Stimulated activated CD4-positive, alpha-beta T cell treated with anti-CD3 and anti-CD28 coated beads, Interleukin-1b, Interleukin-23, amount 100 ng/mL, for 1 hour (primary cell): ENCODE data around the gene MPP1.

ENCODE experiments used
- DNase-seq, 2 donors: peaks; one replicate each; pipeline ENCODE4 v3.0.0-alpha.2; 2020; ENCODE audit warnings: low read depth in 2 of 2

Gene MPP1

DNA sequence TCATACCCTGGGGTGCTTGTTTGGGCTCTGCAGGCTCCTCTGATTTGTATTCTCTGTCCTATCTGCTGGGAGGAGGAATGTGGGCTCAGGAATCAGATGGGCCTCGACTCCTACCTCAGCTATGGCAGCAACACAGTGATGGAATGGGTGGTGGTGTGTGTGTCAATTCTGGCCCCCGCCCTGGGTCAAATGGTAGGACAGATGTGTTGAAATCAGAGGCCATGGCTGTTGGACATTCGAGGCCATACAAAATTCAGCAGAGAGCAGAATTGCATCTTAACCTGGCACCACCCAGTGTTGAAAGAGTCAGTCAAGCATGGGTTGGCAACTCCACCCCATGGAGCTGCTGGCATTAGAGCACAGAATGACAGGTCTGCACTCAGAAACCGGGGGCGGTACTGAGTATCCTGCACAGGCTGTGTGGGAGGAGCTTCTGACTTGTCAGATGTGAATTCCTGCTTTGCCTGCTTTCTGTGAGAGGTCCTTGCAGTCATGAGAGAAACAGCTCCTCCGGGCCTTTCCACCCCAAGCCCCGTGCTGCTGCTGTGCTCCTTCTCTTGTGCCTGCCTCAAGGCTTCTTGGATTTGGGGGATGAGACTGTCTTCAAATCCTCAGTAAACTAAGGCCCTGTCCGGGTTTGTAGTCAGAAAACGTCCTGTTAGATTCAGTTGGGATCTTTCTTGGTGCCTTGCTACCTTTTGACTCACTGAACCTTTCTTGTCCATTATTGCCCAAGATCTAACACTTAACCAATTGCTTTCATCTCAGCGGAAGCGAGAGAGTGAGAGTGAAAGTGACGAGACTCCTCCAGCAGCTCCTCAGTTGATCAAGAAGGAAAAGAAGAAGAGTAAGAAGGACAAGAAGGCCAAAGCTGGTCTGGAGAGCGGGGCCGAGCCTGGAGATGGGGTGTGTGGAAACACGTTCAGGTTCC lies 29.6 kb downstream of the MPP1 start:
- no peak for DNase-seq

DNA sequence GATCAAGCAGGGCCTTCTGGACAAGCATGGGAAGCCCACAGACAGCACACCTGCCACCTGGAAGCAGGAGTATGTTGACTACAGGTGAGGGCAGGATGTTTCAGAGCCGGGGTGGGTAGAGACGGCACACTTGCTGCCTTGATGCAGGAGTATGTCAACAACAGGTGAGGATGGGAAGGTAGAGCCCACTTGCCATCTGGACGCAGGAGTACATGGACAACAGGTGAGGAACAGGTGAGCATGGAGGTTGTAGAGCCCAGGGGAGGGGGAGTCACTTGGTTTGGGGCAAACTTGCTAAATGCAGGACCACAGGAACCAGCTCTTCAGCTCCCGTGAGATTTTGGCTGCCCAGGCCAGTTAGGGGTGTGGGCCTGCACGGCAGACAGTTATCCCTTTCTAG lies 30.7 kb downstream of the MPP1 start:
- DNase-seq: no peak

DNA sequence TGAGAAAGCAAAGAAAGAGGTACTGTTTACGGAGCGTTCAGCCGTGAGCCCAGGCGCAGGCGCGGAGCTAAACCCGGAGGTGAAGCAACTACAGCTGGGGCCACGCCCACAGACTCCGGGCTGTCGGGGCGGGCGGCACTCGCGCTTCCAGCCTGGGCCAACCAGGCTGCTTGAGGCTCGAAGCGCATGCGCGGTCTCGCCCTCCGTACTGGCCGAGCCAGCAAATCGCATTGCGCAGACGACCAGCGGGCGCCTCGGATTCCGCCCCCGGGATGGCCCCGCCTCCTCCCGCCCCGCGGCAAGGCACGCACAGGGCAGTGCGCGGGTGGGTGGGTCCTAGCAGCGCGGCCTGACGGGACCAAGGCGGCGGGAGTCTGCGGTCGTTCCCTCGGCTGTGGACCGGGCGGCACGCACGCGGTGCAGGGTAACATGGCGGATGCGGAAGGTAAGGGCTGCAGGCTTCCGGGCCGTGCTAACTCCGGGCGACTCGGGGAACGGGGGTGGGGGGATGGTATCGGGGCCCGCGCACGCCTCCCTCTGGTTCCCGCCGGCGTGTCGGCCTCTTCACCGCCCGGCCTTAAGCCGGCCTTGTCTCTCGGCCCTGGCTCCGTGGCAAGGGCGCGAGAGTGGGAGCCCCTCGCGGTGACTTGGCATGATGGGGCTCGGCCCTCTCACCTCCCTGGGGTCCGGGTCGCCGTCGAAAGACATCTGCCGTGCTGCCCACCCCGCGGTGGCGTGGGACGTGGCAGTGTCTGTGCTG lies 42.6 kb downstream of the MPP1 start, which contains the start of gene DKC1:
DKC1 (plus strand) TSS at position 328 of the 760 bp plus-strand sequence; CDS start at position 430, 102 bp downstream.
- DNase-seq: peak; percentile 85 to 87

GRCh38 chrX:154761977-154762536 lies 43.2 kb downstream of the MPP1 start:
- DNase-seq: no peak

DNA sequence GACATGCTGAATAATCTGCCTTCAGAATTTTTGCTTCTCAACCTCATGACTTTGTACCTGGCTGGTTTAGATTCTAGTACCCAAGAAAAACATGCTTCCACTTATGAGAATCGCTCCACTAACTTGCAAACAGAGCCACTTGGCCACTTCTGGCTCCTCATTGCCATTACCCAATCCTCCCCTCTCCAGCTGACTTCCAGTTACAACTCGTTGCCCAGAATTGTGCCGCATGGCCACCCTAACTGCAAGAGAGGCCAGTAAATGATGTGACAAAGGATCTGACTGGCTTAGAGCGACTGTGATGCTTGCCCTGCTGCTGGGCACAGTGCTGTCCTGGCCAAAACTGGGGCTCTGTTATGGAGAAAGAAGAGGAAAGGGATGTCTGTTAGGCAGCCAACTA lies 46.6 kb downstream of the MPP1 start:
- DNase-seq: no peak

DNA sequence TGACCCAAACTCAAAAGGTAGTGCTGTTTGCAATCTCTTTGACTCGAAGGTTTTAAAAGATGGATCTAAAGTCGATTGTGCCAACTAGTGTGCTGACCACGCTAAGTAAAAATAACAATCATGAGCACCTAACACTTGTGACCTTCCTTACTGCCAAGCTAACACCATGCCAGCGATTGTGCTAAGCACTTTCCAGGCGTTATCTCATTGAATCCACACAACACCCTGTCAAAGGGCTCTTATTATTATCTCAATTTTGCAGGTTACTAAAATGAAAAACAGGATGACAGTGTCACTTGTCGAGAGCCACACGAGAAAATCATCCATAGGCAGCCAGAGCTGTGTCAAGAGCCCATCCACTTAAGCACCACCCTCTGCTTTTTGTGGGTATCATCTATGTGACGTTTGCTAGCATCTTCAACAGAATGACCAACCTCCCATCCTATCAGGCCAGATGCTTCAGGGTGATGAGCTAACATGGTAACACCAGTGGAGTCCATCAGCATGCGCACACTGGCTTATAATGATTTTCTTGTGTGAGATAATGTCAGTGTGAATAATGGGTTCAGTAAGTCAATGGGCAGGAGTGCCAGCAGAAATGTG lies 53.5 kb downstream of the MPP1 start:
- no peak for DNase-seq

- DNase-seq: no peak
Measured at GRCh38 chrX:154751203-154751668, 54.0 kb downstream of the MPP1 start.

DNA sequence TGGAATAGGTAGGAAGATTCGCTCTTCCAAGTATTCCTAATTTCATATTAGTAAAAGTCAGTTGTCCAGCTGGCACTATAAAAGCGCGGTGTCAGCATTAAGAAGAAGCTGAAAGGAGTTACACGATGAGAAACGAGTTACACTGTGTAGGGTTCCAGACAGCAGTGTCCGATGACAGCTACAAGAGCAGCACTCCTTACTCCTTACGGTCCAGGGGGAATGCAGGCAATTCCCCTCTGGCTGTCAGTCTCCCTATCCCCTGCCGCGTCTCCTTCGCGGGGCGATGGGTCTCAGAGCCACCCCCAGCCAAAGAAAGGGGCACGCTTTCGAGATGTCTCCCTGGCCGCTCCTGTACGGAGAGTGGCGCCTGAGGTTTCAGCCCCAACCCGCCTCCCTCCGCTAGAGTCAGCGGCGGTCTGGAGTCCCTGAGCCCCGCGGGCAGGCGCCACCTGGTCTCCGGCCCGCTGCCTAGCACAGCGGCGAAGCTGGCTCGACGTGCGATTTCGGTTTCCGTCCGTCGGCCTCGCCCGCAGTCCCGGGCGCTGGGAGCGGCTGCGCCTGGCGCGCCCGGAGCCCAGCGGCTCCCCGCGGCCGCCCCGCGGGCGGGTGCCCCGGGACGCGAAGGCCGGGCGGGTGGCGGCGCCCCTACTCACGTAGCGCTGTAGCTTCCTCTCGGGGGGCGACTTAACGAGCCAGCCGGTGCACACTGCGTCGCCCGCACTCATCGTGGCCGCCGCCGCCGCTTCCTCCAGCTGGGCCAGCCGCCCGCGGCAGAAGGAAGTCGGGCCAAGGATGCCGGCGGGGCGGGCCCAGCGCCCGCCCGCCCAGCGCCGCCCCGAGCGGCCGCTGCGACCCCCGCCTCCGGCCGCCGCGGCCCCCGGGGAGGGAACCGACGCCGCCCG lies 54.7 kb downstream of the MPP1 start, which contains the start of gene GAB3:
GAB3 (minus strand) TSS at position 777 of the 902 bp plus-strand sequence; CDS start at position 725, 52 bp downstream.
- DNase-seq: no peak

- DNase-seq: no peak
Measured at GRCh38 chrX:154749856-154750255, 55.4 kb downstream of the MPP1 start.

GRCh38 chrX:154748712-154749339 lies 56.5 kb downstream of the MPP1 start:
- DNase-seq: no peak

DNA sequence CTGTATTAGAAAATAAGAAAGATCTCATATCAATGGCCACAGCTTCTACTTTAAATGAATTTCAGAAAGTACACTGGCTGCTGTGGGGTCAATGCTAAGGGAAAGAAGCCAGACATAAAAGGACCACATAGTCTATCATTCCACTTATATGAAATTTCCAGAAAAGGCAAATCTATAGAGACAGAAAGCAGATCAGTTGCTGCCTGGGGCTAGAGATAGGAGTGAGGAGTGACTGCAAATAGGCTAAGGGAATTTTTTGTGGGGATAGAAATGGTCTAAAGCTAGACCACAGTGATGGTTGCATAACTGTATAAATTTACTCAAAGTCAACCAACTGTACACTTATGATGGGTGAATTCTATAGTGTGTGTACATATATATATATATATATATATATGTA lies 62.7 kb downstream of the MPP1 start:
- no peak for DNase-seq

- no peak for DNase-seq
Measured at GRCh38 chrX:154739952-154740465, 65.3 kb downstream of the MPP1 start.

- DNase-seq: no peak
Measured at GRCh38 chrX:154738011-154738738, 67.1 kb downstream of the MPP1 start.

DNA sequence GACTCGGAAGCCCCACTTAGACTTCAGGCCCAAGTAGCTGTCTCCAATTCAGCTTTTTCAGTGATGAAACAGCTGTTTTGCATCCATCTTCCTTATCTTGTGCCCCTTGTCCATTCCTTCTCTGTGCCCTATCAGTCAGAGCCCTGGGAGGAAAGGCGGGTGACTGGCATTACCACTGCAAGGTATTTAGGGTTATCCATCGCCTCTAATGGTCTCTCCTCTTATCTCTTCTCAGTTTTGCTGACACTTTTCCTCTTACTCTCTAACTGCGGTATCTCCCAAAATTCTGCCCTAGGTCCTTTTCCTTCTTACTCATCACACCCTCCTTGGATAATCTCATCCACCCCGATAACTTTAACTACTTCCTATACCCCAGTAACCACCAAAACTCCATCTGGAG lies 68.1 kb downstream of the MPP1 start:
- DNase-seq: no peak

- DNase-seq: no peak
Measured at GRCh38 chrX:154735695-154736393, 69.4 kb downstream of the MPP1 start.

GRCh38 chrX:154734061-154734781 lies 71.1 kb downstream of the MPP1 start:
- no peak for DNase-seq

GRCh38 chrX:154733066-154733425 lies 72.2 kb downstream of the MPP1 start:
- DNase-seq: no peak

GRCh38 chrX:154732421-154733065 lies 72.7 kb downstream of the MPP1 start:
- DNase-seq: no peak
